Gastroesophageal sphincter (tissue), 3 donors: ENCODE results near the gene ITPKB.

Experiments
- EP300 ChIP-seq: sonication (generic); formaldehyde crosslinking; IDR thresholded peaks from one replicate; pipeline ENCODE4 v1.6.1; 2017; ENCODE audit warnings: antibody characterized with exemption, mild to moderate bottlenecking
- POLR2A ChIP-seq, 2 donors: fragments of 450-650 bp; IDR thresholded peaks; one replicate each; pipeline ENCODE4 v1.6.1; 2017; ENCODE audit warnings: antibody characterized with exemption in 2 of 2, mild to moderate bottlenecking in 2 of 2, moderate library complexity in 1 of 2
- POLR2AphosphoS5 ChIP-seq: sonication (generic); formaldehyde crosslinking; IDR thresholded peaks from one replicate; pipeline ENCODE4 v1.6.1; 2017; ENCODE audit warnings: antibody characterized with exemption
- TF ChIP-seq, protein P1 (sequence below), 4 experiments: fragments of 200-600 bp in 2 of 4; fragments of 450-650 bp in 2 of 4; sonication (generic) in 1 of 4; IDR thresholded peaks; one replicate each; pipeline ENCODE4 v1.5.1; 2017 to 2019; ENCODE audit warnings: antibody characterized with exemption in 4 of 4, mild to moderate bottlenecking in 2 of 4, moderate library complexity in 2 of 4

DNA sequence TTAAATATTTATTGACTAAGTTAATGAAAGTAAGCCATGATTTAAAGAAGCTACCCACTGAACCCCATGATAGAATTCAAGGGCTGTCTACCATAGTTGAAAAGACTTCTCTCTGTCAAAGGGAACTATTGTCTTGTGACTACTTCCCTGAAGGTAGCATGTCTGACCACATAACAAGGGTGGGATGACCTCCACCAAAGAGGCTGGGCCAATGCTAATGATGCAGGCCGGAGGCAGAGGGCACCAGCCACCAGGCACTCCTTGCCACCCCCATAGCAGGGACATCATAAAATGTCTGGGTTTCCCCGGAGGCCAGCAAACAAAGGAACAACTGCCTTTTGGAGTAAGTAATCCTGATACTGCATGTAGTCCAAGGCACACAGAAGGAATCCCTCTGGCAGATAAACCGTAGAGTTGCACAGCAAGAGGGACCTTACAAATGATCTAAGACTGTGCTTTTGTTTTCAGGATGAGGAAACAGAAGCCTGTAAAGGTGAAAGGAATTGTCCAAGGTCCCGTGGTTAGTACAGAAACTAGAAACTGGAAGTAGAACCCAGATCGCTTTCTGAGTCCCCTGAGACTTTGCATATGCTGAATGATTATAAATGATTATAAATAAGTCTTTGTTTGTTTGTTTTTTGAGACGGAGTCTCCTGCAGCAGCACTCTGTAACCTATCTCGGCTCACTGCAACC lies 33.5 kb upstream of the ITPKB start:
- TF ChIP-seq, protein P1, sequence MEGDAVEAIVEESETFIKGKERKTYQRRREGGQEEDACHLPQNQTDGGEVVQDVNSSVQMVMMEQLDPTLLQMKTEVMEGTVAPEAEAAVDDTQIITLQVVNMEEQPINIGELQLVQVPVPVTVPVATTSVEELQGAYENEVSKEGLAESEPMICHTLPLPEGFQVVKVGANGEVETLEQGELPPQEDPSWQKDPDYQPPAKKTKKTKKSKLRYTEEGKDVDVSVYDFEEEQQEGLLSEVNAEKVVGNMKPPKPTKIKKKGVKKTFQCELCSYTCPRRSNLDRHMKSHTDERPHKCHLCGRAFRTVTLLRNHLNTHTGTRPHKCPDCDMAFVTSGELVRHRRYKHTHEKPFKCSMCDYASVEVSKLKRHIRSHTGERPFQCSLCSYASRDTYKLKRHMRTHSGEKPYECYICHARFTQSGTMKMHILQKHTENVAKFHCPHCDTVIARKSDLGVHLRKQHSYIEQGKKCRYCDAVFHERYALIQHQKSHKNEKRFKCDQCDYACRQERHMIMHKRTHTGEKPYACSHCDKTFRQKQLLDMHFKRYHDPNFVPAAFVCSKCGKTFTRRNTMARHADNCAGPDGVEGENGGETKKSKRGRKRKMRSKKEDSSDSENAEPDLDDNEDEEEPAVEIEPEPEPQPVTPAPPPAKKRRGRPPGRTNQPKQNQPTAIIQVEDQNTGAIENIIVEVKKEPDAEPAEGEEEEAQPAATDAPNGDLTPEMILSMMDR (IDR thresholded peaks at IDR 0.05), result no peak
- TF ChIP-seq POLR2AphosphoS5 (no peak), EP300 (no peak), POLR2A (IDR thresholded peaks at IDR 0.05) (no peak)
